ENCODE measurements around the gene LUM.

The LUM gene

DNA sequence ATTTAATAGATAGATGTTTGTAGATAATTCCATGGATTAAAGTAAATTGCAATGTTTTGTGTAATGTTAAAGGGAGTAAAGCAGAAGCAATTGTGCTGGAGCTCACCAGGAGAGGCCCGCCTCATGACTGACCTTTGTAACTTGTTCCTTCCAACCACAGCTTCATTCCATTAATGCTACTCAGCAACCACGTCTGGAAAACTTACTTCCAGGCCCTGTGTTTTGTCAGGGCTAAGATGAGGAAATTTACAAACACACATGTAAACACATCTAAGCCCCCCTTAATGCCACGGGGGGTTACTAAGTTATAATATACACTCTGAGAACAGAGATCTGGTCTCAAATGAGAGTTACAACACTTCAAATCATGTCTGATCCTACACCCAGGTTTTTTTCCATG lies 12.4 kb downstream of the LUM start:
- Histone ChIP-seq H4K5ac (ENCODE audit: low read length) (no peak overlapping the region), H3K18ac (ENCODE audit: low read length) (no peak overlapping the region), H3K4ac (ENCODE audit: low read depth, low read length) (no peak overlapping the region), H3K9ac (ENCODE audit: low read length) (no peak overlapping the region), H3K36me3 (ENCODE audit: control insufficient read depth, insufficient read depth, low read length) (no peaks in the 10 kb centered on the region), H2BK15ac (replicated peaks; ENCODE audit: low read depth) (no peak overlapping the region), H3K27ac (ENCODE audit: low read depth, low read length) (no peak overlapping the region), H3K4me1 (ENCODE audit: control insufficient read depth, low read depth, low read length) (no peaks in the 10 kb centered on the region), H3K4me2 (ENCODE audit: low read length) (no peak overlapping the region), H3K79me1 (ENCODE audit: low read length) (no peaks in the 10 kb centered on the region), H3K27me3 (ENCODE audit: insufficient read depth, low read length, poor library complexity) (no peaks in the 10 kb centered on the region), H3K56ac (ENCODE audit: low read length) (no peak overlapping the region), H3K4me3 (ENCODE audit: low read length) (no peak overlapping the region), H2BK120ac (ENCODE audit: low read depth, low read length) (no peak overlapping the region), H3K79me2 (ENCODE audit: control insufficient read depth, insufficient read depth, low read length) (no peaks in the 10 kb centered on the region), H4K8ac (ENCODE audit: low read depth, low read length) (no peak overlapping the region), H2BK5ac (ENCODE audit: low read length) (no peak overlapping the region), H2AK5ac (ENCODE audit: low read length) (no peak overlapping the region), H3K23ac (ENCODE audit: low read length) (no peak overlapping the region)
- no peak for DNase-seq
- WGBS (ENCODE audit: extremely low coverage, insufficient coverage, low lambda C conversion rate): no CpG with 5 or more reads among the region's 3 CpGs

DNA sequence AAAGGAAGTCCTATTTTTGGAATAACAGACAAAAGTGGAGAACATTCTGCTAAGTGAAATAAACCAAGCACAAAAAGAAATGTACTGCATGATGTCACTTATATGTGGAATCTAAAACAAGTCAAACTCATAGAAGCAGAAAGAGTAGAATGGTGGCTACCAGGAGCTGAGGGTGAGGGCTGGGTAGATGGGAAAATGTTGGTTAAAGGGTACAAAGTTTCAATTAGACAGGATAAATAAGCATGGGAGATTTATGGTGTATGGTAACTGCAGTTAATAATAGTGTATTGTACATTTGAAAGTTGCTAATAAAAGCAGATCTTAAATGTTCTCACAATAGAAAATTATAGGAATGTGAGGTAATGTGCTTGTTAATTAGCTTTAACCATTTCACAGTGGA lies 12.8 kb downstream of the LUM start:
- Histone ChIP-seq H3K27ac (ENCODE audit: low read depth, low read length) (no peak overlapping the region), H3K4me2 (ENCODE audit: low read length) (no peak overlapping the region), H4K5ac (ENCODE audit: low read length) (no peak overlapping the region), H3K56ac (ENCODE audit: low read length) (no peak overlapping the region), H3K79me1 (ENCODE audit: low read length) (no peaks in the 10 kb centered on the region), H3K4me1 (ENCODE audit: control insufficient read depth, low read depth, low read length) (no peaks in the 10 kb centered on the region), H4K8ac (ENCODE audit: low read depth, low read length) (no peak overlapping the region), H3K23ac (ENCODE audit: low read length) (no peak overlapping the region), H2AK5ac (ENCODE audit: low read length) (no peak overlapping the region), H2BK5ac (ENCODE audit: low read length) (no peak overlapping the region), H3K9ac (ENCODE audit: low read length) (no peak overlapping the region), H3K4ac (ENCODE audit: low read depth, low read length) (no peak overlapping the region), H3K36me3 (ENCODE audit: control insufficient read depth, insufficient read depth, low read length) (no peaks in the 10 kb centered on the region), H2BK15ac (replicated peaks; ENCODE audit: low read depth) (no peak overlapping the region), H3K27me3 (ENCODE audit: insufficient read depth, low read length, poor library complexity) (no peaks in the 10 kb centered on the region), H3K18ac (ENCODE audit: low read length) (no peak overlapping the region), H2BK120ac (ENCODE audit: low read depth, low read length) (no peak overlapping the region), H3K4me3 (ENCODE audit: low read length) (no peak overlapping the region), H3K79me2 (ENCODE audit: control insufficient read depth, insufficient read depth, low read length) (no peaks in the 10 kb centered on the region)
- no peak for DNase-seq

DNA sequence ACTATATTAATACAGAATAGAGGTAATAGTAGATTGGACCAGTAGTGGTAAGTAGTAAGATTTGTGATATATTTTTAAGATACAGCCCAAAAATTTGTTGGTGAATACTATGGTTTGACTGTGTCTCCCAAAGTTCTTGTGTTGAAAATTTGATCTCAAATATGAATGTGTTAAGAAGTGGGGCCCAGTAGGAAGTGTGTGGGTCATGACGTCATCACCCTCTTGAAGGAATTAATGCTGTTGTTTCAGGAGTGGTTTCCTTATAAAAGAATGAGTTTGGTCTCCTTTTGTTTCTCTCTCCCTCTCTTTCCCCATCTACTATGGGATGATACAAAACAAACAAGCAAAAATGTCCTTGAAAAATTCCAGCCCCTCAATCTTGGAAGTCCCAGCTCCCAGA lies 16.3 kb downstream of the LUM start:
- H3K23ac ChIP-seq (ENCODE audit: low read length): no peak overlapping the region
- no peak overlapping the region for H4K5ac ChIP-seq (ENCODE audit: low read length)
- no peak overlapping the region for H3K9ac ChIP-seq (ENCODE audit: low read length)
- no peaks in the 10 kb centered on the region for H3K79me1 ChIP-seq (ENCODE audit: low read length)
- no peak overlapping the region for H3K27ac ChIP-seq (ENCODE audit: low read depth, low read length)
- H3K4ac ChIP-seq (ENCODE audit: low read depth, low read length): no peak overlapping the region
- no peak overlapping the region for H2BK120ac ChIP-seq (ENCODE audit: low read depth, low read length)
- H2AK5ac ChIP-seq (ENCODE audit: low read length): no peak overlapping the region
- WGBS (ENCODE audit: extremely low coverage, insufficient coverage, low lambda C conversion rate): no CpG with 5 or more reads among the region's 1 CpG
- no peak overlapping the region for H2BK5ac ChIP-seq (ENCODE audit: low read length)
- no peak for DNase-seq
- no peak overlapping the region for H3K4me3 ChIP-seq (ENCODE audit: low read length)
- no peak overlapping the region for H2BK15ac ChIP-seq (replicated peaks; ENCODE audit: low read depth)
- H3K27me3 ChIP-seq (ENCODE audit: insufficient read depth, low read length, poor library complexity): no peaks in the 10 kb centered on the region
- no peak overlapping the region for H3K18ac ChIP-seq (ENCODE audit: low read length)
- H3K36me3 ChIP-seq (ENCODE audit: control insufficient read depth, insufficient read depth, low read length): no peaks in the 10 kb centered on the region
- H3K4me1 ChIP-seq (ENCODE audit: control insufficient read depth, low read depth, low read length): no peaks in the 10 kb centered on the region
- no peaks in the 10 kb centered on the region for H3K79me2 ChIP-seq (ENCODE audit: control insufficient read depth, insufficient read depth, low read length)
- no peak overlapping the region for H3K4me2 ChIP-seq (ENCODE audit: low read length)
- H4K8ac ChIP-seq (ENCODE audit: low read depth, low read length): no peak overlapping the region
- no peak overlapping the region for H3K56ac ChIP-seq (ENCODE audit: low read length)

DNA sequence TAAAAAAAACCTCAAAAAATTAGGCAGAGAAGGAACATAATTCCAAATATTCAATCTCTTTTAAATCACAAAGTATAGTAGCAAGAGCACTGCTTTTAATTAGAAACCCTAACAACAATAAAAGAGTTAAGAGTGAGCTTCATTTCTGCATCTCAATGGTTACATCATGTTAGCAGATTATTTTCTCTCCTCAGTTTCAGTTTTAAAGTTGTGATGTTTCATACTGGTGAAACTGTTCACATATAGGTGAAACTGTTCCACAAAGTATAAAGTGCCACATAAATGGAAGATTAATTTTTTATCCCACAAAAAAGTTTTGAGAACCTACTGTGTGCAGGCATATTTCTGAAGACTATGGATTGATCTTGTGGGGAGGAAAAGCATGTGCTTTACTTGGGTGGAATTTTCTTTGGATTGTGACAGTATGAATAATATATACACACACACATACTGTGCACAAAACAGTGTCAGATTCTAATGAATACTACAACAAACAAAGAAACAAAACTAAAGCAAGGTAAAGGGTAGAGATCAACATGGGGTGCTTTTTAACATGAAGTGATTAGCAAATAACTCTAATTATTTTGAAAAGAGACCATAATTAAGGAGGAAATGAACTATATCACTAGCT lies 17.1 kb downstream of the LUM start:
- no peaks in the 10 kb centered on the region for H3K4me1 ChIP-seq (ENCODE audit: control insufficient read depth, low read depth, low read length)
- no peak overlapping the region for H3K18ac ChIP-seq (ENCODE audit: low read length)
- H4K8ac ChIP-seq (ENCODE audit: low read depth, low read length): no peak overlapping the region
- no peaks in the 10 kb centered on the region for H3K79me1 ChIP-seq (ENCODE audit: low read length)
- H3K9ac ChIP-seq (ENCODE audit: low read length): no peak overlapping the region
- H3K56ac ChIP-seq (ENCODE audit: low read length): no peak overlapping the region
- H4K5ac ChIP-seq (ENCODE audit: low read length): no peak overlapping the region
- H3K23ac ChIP-seq (ENCODE audit: low read length): no peak overlapping the region
- H3K79me2 ChIP-seq (ENCODE audit: control insufficient read depth, insufficient read depth, low read length): no peaks in the 10 kb centered on the region
- DNase-seq: no peak
- H2BK120ac ChIP-seq (ENCODE audit: low read depth, low read length): no peak overlapping the region
- no peak overlapping the region for H3K4ac ChIP-seq (ENCODE audit: low read depth, low read length)
- no peak overlapping the region for H2BK5ac ChIP-seq (ENCODE audit: low read length)
- no peaks in the 10 kb centered on the region for H3K36me3 ChIP-seq (ENCODE audit: control insufficient read depth, insufficient read depth, low read length)
- no peak overlapping the region for H3K4me2 ChIP-seq (ENCODE audit: low read length)
- H3K27ac ChIP-seq (ENCODE audit: low read depth, low read length): no peak overlapping the region
- H3K4me3 ChIP-seq (ENCODE audit: low read length): no peak overlapping the region
- H2AK5ac ChIP-seq (ENCODE audit: low read length): no peak overlapping the region
- H3K27me3 ChIP-seq (ENCODE audit: insufficient read depth, low read length, poor library complexity): no peaks in the 10 kb centered on the region
- H2BK15ac ChIP-seq (replicated peaks; ENCODE audit: low read depth): no peak overlapping the region

DNA sequence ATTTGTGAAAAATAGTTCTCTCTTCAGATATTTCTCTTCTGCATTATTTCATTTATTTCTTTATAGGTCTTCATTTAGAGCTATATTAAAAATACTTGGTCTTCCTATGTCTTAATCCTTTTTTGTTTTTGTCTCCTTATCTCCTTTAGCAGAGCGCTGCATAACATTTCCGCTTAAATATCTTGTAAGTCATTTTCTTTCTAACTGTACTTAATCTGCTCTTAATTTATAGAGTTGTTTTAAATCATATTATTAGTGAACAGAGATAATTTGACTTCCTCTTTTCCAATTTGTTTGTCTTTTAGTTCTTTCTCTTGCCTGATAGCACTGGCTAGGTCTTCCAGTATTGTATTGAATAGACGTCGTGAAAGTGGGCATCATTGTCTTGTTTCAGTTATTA lies 18.0 kb downstream of the LUM start:
- Histone ChIP-seq H3K79me1 (ENCODE audit: low read length) (no peaks in the 10 kb centered on the region), H3K18ac (ENCODE audit: low read length) (no peak overlapping the region), H2BK15ac (replicated peaks; ENCODE audit: low read depth) (no peak overlapping the region), H2AK5ac (ENCODE audit: low read length) (no peak overlapping the region), H2BK5ac (ENCODE audit: low read length) (no peak overlapping the region), H3K79me2 (ENCODE audit: control insufficient read depth, insufficient read depth, low read length) (no peaks in the 10 kb centered on the region), H3K36me3 (ENCODE audit: control insufficient read depth, insufficient read depth, low read length) (no peaks in the 10 kb centered on the region), H3K56ac (ENCODE audit: low read length) (no peak overlapping the region), H3K23ac (ENCODE audit: low read length) (no peak overlapping the region), H3K4me1 (ENCODE audit: control insufficient read depth, low read depth, low read length) (no peaks in the 10 kb centered on the region), H3K4me2 (ENCODE audit: low read length) (no peak overlapping the region), H2BK120ac (ENCODE audit: low read depth, low read length) (no peak overlapping the region), H3K4me3 (ENCODE audit: low read length) (no peak overlapping the region), H4K5ac (ENCODE audit: low read length) (no peak overlapping the region), H4K8ac (ENCODE audit: low read depth, low read length) (no peak overlapping the region), H3K9ac (ENCODE audit: low read length) (no peak overlapping the region), H3K4ac (ENCODE audit: low read depth, low read length) (no peak overlapping the region), H3K27ac (ENCODE audit: low read depth, low read length) (no peak overlapping the region), H3K27me3 (ENCODE audit: insufficient read depth, low read length, poor library complexity) (no peaks in the 10 kb centered on the region)
- WGBS (ENCODE audit: extremely low coverage, insufficient coverage, low lambda C conversion rate): no CpG with 5 or more reads among the region's 4 CpGs
- DNase-seq: no peak

DNA sequence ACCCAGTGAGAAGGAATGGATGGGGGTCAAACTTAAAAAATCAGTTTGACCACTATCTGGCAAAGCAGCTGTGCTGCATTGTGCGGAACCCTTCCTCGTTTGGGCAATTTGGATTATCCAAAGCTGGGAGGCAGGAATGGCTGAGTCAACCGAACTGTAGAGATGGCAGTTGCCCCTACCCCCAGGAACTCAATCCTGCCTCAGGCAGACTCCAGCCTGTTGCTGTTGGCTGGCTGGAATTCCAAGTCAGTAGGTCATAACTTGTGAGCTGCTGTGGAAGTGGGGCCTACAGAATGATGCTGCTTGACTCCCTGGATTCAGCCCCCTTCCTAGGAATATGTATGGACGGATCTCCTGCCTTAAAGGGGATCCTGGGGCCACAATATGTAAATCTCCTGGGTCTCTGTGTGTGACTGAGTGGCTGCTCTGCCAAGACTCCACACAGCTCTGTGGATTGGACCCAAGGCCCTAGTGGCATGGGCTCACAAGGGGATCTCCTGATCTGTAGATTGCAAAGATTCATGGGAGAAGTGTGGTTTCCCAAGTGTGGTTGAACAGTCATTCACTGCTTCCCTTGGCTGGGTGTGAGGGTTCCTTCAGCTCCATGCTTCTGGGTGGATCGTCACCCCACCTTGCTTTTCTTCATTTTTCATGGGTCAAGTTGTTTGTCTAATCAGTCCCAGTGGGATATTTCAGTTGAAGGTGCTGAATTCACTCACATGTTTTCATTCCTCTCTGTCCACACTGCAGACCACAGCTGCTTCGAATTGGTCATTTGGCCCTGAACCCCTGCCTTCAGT lies 19.2 kb downstream of the LUM start:
- Histone ChIP-seq H3K4me2 (ENCODE audit: low read length) (no peak overlapping the region), H3K18ac (ENCODE audit: low read length) (no peak overlapping the region), H3K27ac (ENCODE audit: low read depth, low read length) (no peak overlapping the region), H3K27me3 (ENCODE audit: insufficient read depth, low read length, poor library complexity) (no peaks in the 10 kb centered on the region), H2BK120ac (ENCODE audit: low read depth, low read length) (no peak overlapping the region), H3K56ac (ENCODE audit: low read length) (no peak overlapping the region), H2BK5ac (ENCODE audit: low read length) (no peak overlapping the region), H2BK15ac (replicated peaks; ENCODE audit: low read depth) (no peak overlapping the region), H4K5ac (ENCODE audit: low read length) (no peak overlapping the region), H3K4me3 (ENCODE audit: low read length) (no peak overlapping the region), H3K36me3 (ENCODE audit: control insufficient read depth, insufficient read depth, low read length) (no peaks in the 10 kb centered on the region), H3K4me1 (ENCODE audit: control insufficient read depth, low read depth, low read length) (no peaks in the 10 kb centered on the region), H3K4ac (ENCODE audit: low read depth, low read length) (no peak overlapping the region), H4K8ac (ENCODE audit: low read depth, low read length) (no peak overlapping the region), H3K79me1 (ENCODE audit: low read length) (no peaks in the 10 kb centered on the region), H3K79me2 (ENCODE audit: control insufficient read depth, insufficient read depth, low read length) (no peaks in the 10 kb centered on the region), H3K23ac (ENCODE audit: low read length) (no peak overlapping the region), H3K9ac (ENCODE audit: low read length) (no peak overlapping the region), H2AK5ac (ENCODE audit: low read length) (no peak overlapping the region)
- DNase-seq: no peak
- no CpG with 5 or more reads among the region's 6 CpGs for WGBS (ENCODE audit: extremely low coverage, insufficient coverage, low lambda C conversion rate)

Data from mesendoderm (in vitro differentiated cells).